Central memory CD8-positive, alpha-beta T cell (primary cell): ENCODE measurements around the gene AGAP9.
A peak's percentile ranks its signal among the peaks of the same experiment; 100 is the strongest.
"Not testable (repeated sequence)": the region's sequence is repeated elsewhere in the genome, so short reads cannot be mapped to it uniquely, and the experiment has no call there.

ENCODE experiments used
- ATAC-seq: fragments of 150-1000 bp; cut with Tn5 transposase; replicated peaks from 2 replicates; pipeline ENCODE4 v1.10.0; 2022; ENCODE audit warnings: mild to moderate bottlenecking, moderate FRiP score, moderate number of reproducible peaks; ENCODE audit not compliant: poor library complexity, severe bottlenecking; ENCODE audit errors: extremely low read depth
- DNase-seq, 2 donors: peaks; one replicate each; pipeline ENCODE4 v3.0.0; 2021; ENCODE audit warnings: low spot score in 2 of 2
- H3K27ac Mint-ChIP-seq: one replicate; pipeline ENCODE4 v1.8.0; 2022; ENCODE audit warnings: low read depth, mild to moderate bottlenecking, moderate library complexity, mixed read lengths
- H3K27me3 Mint-ChIP-seq: one replicate; pipeline ENCODE4 v1.8.0; 2022; ENCODE audit warnings: mixed read lengths
- H3K36me3 Mint-ChIP-seq: one replicate; pipeline ENCODE4 v1.8.0; 2022; ENCODE audit warnings: mild to moderate bottlenecking, moderate library complexity, mixed read lengths; ENCODE audit not compliant: insufficient read depth
- H3K4me1 Mint-ChIP-seq: one replicate; pipeline ENCODE4 v1.8.0; 2022; ENCODE audit warnings: mixed read lengths
- H3K4me3 Mint-ChIP-seq: one replicate; pipeline ENCODE4 v1.8.0; 2022; ENCODE audit warnings: mild to moderate bottlenecking, moderate library complexity, mixed read lengths
- H3K9me3 Mint-ChIP-seq: one replicate; pipeline ENCODE4 v1.8.0; 2022; ENCODE audit warnings: mixed read lengths

AGAP9 gene

GRCh38 chr10:47462577-47463358 lies 60.7 kb downstream of the AGAP9 start:
- not testable (repeated sequence) for H3K27ac Mint-ChIP-seq, ATAC-seq, H3K36me3 Mint-ChIP-seq, H3K4me3 Mint-ChIP-seq, DNase-seq, H3K4me1 Mint-ChIP-seq, H3K9me3 Mint-ChIP-seq
- peaks cover 14% of the 10 kb centered on the region for H3K27me3 Mint-ChIP-seq

- ATAC-seq = peak; percentile 66
- Mint-ChIP-seq H3K27me3 (peaks cover 16% of the 10 kb centered on the region), H3K4me3 (peak overlapping the region; percentile 25)
- not testable (repeated sequence) for H3K27ac Mint-ChIP-seq, H3K9me3 Mint-ChIP-seq, DNase-seq, H3K4me1 Mint-ChIP-seq, H3K36me3 Mint-ChIP-seq
These were observed 62.2 kb downstream of the AGAP9 start for GRCh38 chr10:47461261-47461687.

GRCh38 chr10:47458466-47459154 lies 64.8 kb downstream of the AGAP9 start:
- no peak for DNase-seq
- no peaks in the 10 kb centered on the region for H3K36me3 Mint-ChIP-seq
- no peak overlapping the region for H3K27ac Mint-ChIP-seq

GRCh38 chr10:47457826-47458225 lies 65.6 kb downstream of the AGAP9 start:
- H3K36me3 Mint-ChIP-seq = no peaks in the 10 kb centered on the region
- no peak for ATAC-seq
- no peaks in the 10 kb centered on the region for H3K9me3 Mint-ChIP-seq
- peaks cover 36% of the 10 kb centered on the region for H3K27me3 Mint-ChIP-seq
- no peak overlapping the region for H3K27ac Mint-ChIP-seq
- no peaks in the 10 kb centered on the region for H3K4me1 Mint-ChIP-seq
- DNase-seq = no peak
- H3K4me3 Mint-ChIP-seq = no peak overlapping the region

More at GRCh38 chr10:47458466-47459154, 64.8 kb downstream of the AGAP9 start:
- no peak overlapping the region for H3K4me3 Mint-ChIP-seq
- no peaks in the 10 kb centered on the region for H3K4me1 Mint-ChIP-seq
- H3K27me3 Mint-ChIP-seq = peaks cover 36% of the 10 kb centered on the region
- no peaks in the 10 kb centered on the region for H3K9me3 Mint-ChIP-seq
- ATAC-seq = no peak

- Mint-ChIP-seq H3K4me3 (no peak overlapping the region), H3K36me3 (no peaks in the 10 kb centered on the region), H3K9me3 (no peaks in the 10 kb centered on the region), H3K27me3 (peaks cover 36% of the 10 kb centered on the region), H3K27ac (no peak overlapping the region), H3K4me1 (no peaks in the 10 kb centered on the region)
- no peak for DNase-seq
- no peak for ATAC-seq
These were observed 66.0 kb downstream of the AGAP9 start for GRCh38 chr10:47457528-47457820.

- no peak for DNase-seq
- peaks cover 36% of the 10 kb centered on the region for H3K27me3 Mint-ChIP-seq
- H3K9me3 Mint-ChIP-seq = no peaks in the 10 kb centered on the region
- H3K27ac Mint-ChIP-seq = no peak overlapping the region
- H3K4me1 Mint-ChIP-seq = no peaks in the 10 kb centered on the region
- ATAC-seq = no peak
- no peak overlapping the region for H3K4me3 Mint-ChIP-seq
- H3K36me3 Mint-ChIP-seq = no peaks in the 10 kb centered on the region
These were observed 66.5 kb downstream of the AGAP9 start for GRCh38 chr10:47456794-47457527.

GRCh38 chr10:47456079-47456785 lies 67.2 kb downstream of the AGAP9 start:
- Mint-ChIP-seq H3K27ac (no peak overlapping the region), H3K4me3 (no peak overlapping the region), H3K4me1 (no peaks in the 10 kb centered on the region), H3K9me3 (no peaks in the 10 kb centered on the region), H3K36me3 (no peaks in the 10 kb centered on the region), H3K27me3 (peaks cover 36% of the 10 kb centered on the region)
- ATAC-seq (no peak), DNase-seq (no peak)

- H3K27ac Mint-ChIP-seq, H3K4me3 Mint-ChIP-seq, H3K9me3 Mint-ChIP-seq, ATAC-seq, H3K4me1 Mint-ChIP-seq, DNase-seq, H3K36me3 Mint-ChIP-seq: not testable (repeated sequence)
- H3K27me3 Mint-ChIP-seq = peaks cover 36% of the 10 kb centered on the region
These were observed 67.9 kb downstream of the AGAP9 start for GRCh38 chr10:47455350-47456078.

GRCh38 chr10:47454780-47455058 lies 68.7 kb downstream of the AGAP9 start:
- Mint-ChIP-seq H3K27ac (no peak overlapping the region), H3K4me1 (no peaks in the 10 kb centered on the region), H3K36me3 (no peaks in the 10 kb centered on the region), H3K9me3 (no peaks in the 10 kb centered on the region), H3K27me3 (peaks cover 36% of the 10 kb centered on the region), H3K4me3 (no peak overlapping the region)
- no peak for DNase-seq
- ATAC-seq = no peak

GRCh38 chr10:47454008-47454779 lies 69.2 kb downstream of the AGAP9 start:
- no peak for DNase-seq
- peaks cover 36% of the 10 kb centered on the region for H3K27me3 Mint-ChIP-seq
- no peak overlapping the region for H3K4me3 Mint-ChIP-seq
- H3K9me3 Mint-ChIP-seq = no peaks in the 10 kb centered on the region
- no peaks in the 10 kb centered on the region for H3K4me1 Mint-ChIP-seq
- H3K36me3 Mint-ChIP-seq = no peaks in the 10 kb centered on the region
- no peak for ATAC-seq
- H3K27ac Mint-ChIP-seq = no peak overlapping the region

GRCh38 chr10:47453141-47454007 lies 70.1 kb downstream of the AGAP9 start:
- Mint-ChIP-seq H3K27ac (no peak overlapping the region), H3K27me3 (peaks cover 28% of the 10 kb centered on the region), H3K9me3 (no peaks in the 10 kb centered on the region), H3K4me1 (no peaks in the 10 kb centered on the region), H3K4me3 (no peak overlapping the region), H3K36me3 (no peaks in the 10 kb centered on the region)
- DNase-seq = no peak
- ATAC-seq = no peak
